Skeletal muscle tissue (tissue), 4 donors: Measurements from ENCODE around the gene ORC4. TPM values are rescaled to one million over a fixed set of nuclear protein-coding genes. Genes with fewer than 3 reads are reported as not detected.

Source experiments
- H3K27ac ChIP-seq: one replicate; pipeline ENCODE4 v1.7.0; 2013; ENCODE audit warnings: mild to moderate bottlenecking, low read depth, low read length, inconsistent platforms
- H3K27me3 ChIP-seq, 3 donors: one replicate each; pipeline ENCODE4 v1.7.0; 2013; ENCODE audit warnings: low read length in 3 of 3; ENCODE audit not compliant: control insufficient read depth in 3 of 3, insufficient read depth in 3 of 3
- H3K36me3 ChIP-seq, 3 donors: one replicate each; pipeline ENCODE4 v1.7.0; 2013; ENCODE audit warnings: low read length in 3 of 3; ENCODE audit not compliant: control insufficient read depth in 3 of 3, insufficient read depth in 3 of 3
- H3K4me1 ChIP-seq, 3 donors: one replicate each; pipeline ENCODE4 v1.7.0; 2013; ENCODE audit warnings: low read length in 3 of 3, mild to moderate bottlenecking in 3 of 3; ENCODE audit not compliant: control insufficient read depth in 3 of 3, insufficient read depth in 3 of 3
- H3K4me3 ChIP-seq, 3 donors: one replicate each; pipeline ENCODE4 v1.7.0; 2013; ENCODE audit warnings: low read length in 3 of 3
- H3K9ac ChIP-seq, 3 donors: one replicate each; pipeline ENCODE4 v1.7.0; 2013; ENCODE audit warnings: low read length in 3 of 3, mild to moderate bottlenecking in 3 of 3, moderate library complexity in 2 of 3, low read depth in 1 of 3
- H3K9me3 ChIP-seq, 3 donors: one replicate each; pipeline ENCODE4 v1.7.0; 2013; ENCODE audit warnings: low read length in 3 of 3; ENCODE audit not compliant: control insufficient read depth in 3 of 3
- total RNA-seq: library from RNA; depleted of rRNA; stranded (reverse); fragments of >200 nt; gene quantifications from one replicate; pipeline ENCODE4 v1.2.3, GENCODE V29; 2014
- donor health status: Osteomylitis.

ORC4 gene
- total RNA-seq, 1 donor from 2014 or later: 32.4 TPM

GRCh38 chr2:147952118-147952517 is 68.4 kb downstream of the ORC4 start:
- no peaks in the 10 kb centered on the region for H3K4me1 ChIP-seq
- H3K9me3 ChIP-seq: no peaks in the 10 kb centered on the region
- H3K4me3 ChIP-seq: no peak overlapping the region
- no peak overlapping the region for H3K27ac ChIP-seq
- H3K36me3 ChIP-seq: peaks cover 0 to 8% (median 6%) of the 10 kb centered on the region in 3 donors
- no peaks in the 10 kb centered on the region for H3K27me3 ChIP-seq
- H3K9ac ChIP-seq: no peak overlapping the region

GRCh38 chr2:147945660-147946059 is 74.9 kb downstream of the ORC4 start:
- no peak overlapping the region for H3K9ac ChIP-seq
- H3K36me3 ChIP-seq: peaks cover 0 to 9% (median 0%) of the 10 kb centered on the region in 3 donors
- no peak overlapping the region for H3K4me3 ChIP-seq
- no peak overlapping the region for H3K27ac ChIP-seq
- no peaks in the 10 kb centered on the region for H3K9me3 ChIP-seq
- no peaks in the 10 kb centered on the region for H3K27me3 ChIP-seq
- no peaks in the 10 kb centered on the region for H3K4me1 ChIP-seq

- Histone ChIP-seq H3K9me3 (no peaks in the 10 kb centered on the region), H3K36me3 (peaks cover 0 to 17% (median 5%) of the 10 kb centered on the region in 3 donors), H3K4me1 (no peaks in the 10 kb centered on the region), H3K4me3 (no peak overlapping the region), H3K27ac (no peak overlapping the region), H3K9ac (no peak overlapping the region), H3K27me3 (no peaks in the 10 kb centered on the region)
Observed at GRCh38 chr2:147939313-147939712, 81.2 kb downstream of the ORC4 start.

- Histone ChIP-seq H3K27ac (no peak overlapping the region), H3K4me3 (no peak overlapping the region), H3K4me1 (no peaks in the 10 kb centered on the region), H3K36me3 (peaks cover 0 to 17% (median 5%) of the 10 kb centered on the region in 3 donors), H3K27me3 (no peaks in the 10 kb centered on the region), H3K9ac (no peak overlapping the region), H3K9me3 (no peaks in the 10 kb centered on the region)
Observed at GRCh38 chr2:147937744-147938349, 82.7 kb downstream of the ORC4 start.

GRCh38 chr2:147934881-147935620 is 85.5 kb downstream of the ORC4 start:
- Histone ChIP-seq H3K27me3 (no peaks in the 10 kb centered on the region), H3K4me3 (no peak overlapping the region), H3K36me3 (peaks cover 0 to 22% (median 5%) of the 10 kb centered on the region in 3 donors), H3K9me3 (no peaks in the 10 kb centered on the region), H3K4me1 (peaks cover 0 to 4% (median 0%) of the 10 kb centered on the region in 3 donors), H3K27ac (no peak overlapping the region), H3K9ac (no peak overlapping the region)

GRCh38 chr2:147933931-147934330 is 86.6 kb downstream of the ORC4 start:
- no peaks in the 10 kb centered on the region for H3K27me3 ChIP-seq
- no peak overlapping the region for H3K4me3 ChIP-seq
- H3K4me1 ChIP-seq: peaks cover 0 to 4% (median 0%) of the 10 kb centered on the region in 3 donors
- H3K36me3 ChIP-seq: peaks cover 0 to 26% (median 5%) of the 10 kb centered on the region in 3 donors
- no peak overlapping the region for H3K9ac ChIP-seq
- H3K27ac ChIP-seq: no peak overlapping the region
- no peaks in the 10 kb centered on the region for H3K9me3 ChIP-seq

GRCh38 chr2:147927053-147927588 is 93.4 kb downstream of the ORC4 start:
- no peaks in the 10 kb centered on the region for H3K4me1 ChIP-seq
- peaks cover 0 to 11% (median 10%) of the 10 kb centered on the region in 3 donors for H3K36me3 ChIP-seq
- no peak overlapping the region for H3K27ac ChIP-seq
- H3K9ac ChIP-seq: no peak overlapping the region
- H3K27me3 ChIP-seq: no peaks in the 10 kb centered on the region
- no peaks in the 10 kb centered on the region for H3K9me3 ChIP-seq
- no peak overlapping the region for H3K4me3 ChIP-seq

GRCh38 chr2:147925886-147926285 is 94.7 kb downstream of the ORC4 start:
- H3K27ac ChIP-seq: no peak overlapping the region
- H3K36me3 ChIP-seq: peaks cover 0 to 11% (median 10%) of the 10 kb centered on the region in 3 donors

GRCh38 chr2:147924647-147925046 is 95.9 kb downstream of the ORC4 start:
- Histone ChIP-seq H3K4me3 (no peak overlapping the region), H3K9ac (no peak overlapping the region), H3K9me3 (no peaks in the 10 kb centered on the region), H3K27ac (no peak overlapping the region), H3K36me3 (peaks cover 0 to 10% (median 7%) of the 10 kb centered on the region in 3 donors), H3K27me3 (no peaks in the 10 kb centered on the region), H3K4me1 (no peaks in the 10 kb centered on the region)

More at GRCh38 chr2:147925886-147926285, 94.7 kb downstream of the ORC4 start:
- Histone ChIP-seq H3K9ac (no peak overlapping the region), H3K4me1 (no peaks in the 10 kb centered on the region), H3K9me3 (no peaks in the 10 kb centered on the region), H3K27me3 (no peaks in the 10 kb centered on the region), H3K4me3 (no peak overlapping the region)

- peaks cover 0 to 10% (median 5%) of the 10 kb centered on the region in 3 donors for H3K36me3 ChIP-seq
Observed at GRCh38 chr2:147923846-147924245, 96.7 kb downstream of the ORC4 start.

More at GRCh38 chr2:147923846-147924245, 96.7 kb downstream of the ORC4 start:
- no peaks in the 10 kb centered on the region for H3K9me3 ChIP-seq
- H3K4me1 ChIP-seq: no peaks in the 10 kb centered on the region
- H3K27ac ChIP-seq: no peak overlapping the region
- H3K9ac ChIP-seq: no peak overlapping the region
- H3K4me3 ChIP-seq: no peak overlapping the region
- H3K27me3 ChIP-seq: no peaks in the 10 kb centered on the region
